Transverse colon (tissue), 4 donors: ENCODE data around the gene TBC1D17.

Experiments
- CTCF ChIP-seq, 5 experiments: fragments of 200-600 bp in 3 of 5; fragments of 450-650 bp in 2 of 5; sonication (generic) in 3 of 5; IDR thresholded peaks; 1 replicate in 2 of 5; 2 replicates in 3 of 5; pipeline ENCODE4 v1.5.1; 2016 to 2017; ENCODE audit warnings: antibody characterized with exemption in 5 of 5, inconsistent platforms in 3 of 5, mild to moderate bottlenecking in 2 of 5, moderate library complexity in 1 of 5
- POLR2A ChIP-seq: fragments of 450-650 bp; IDR thresholded peaks from one replicate; pipeline ENCODE4 v1.6.1; 2016; ENCODE audit warnings: antibody characterized with exemption, mild to moderate bottlenecking, moderate library complexity
- POLR2AphosphoS5 ChIP-seq, 3 donors: sonication (generic); formaldehyde crosslinking; IDR thresholded peaks; one replicate each; pipeline ENCODE4 v1.6.1; 2016; ENCODE audit warnings: antibody characterized with exemption in 3 of 3

GRCh38 chr19:49843265-49843664, 34.2 kb upstream of the TBC1D17 start:
- TF ChIP-seq POLR2A (no peak), CTCF (IDR thresholded peaks at IDR 0.05) (no peak), POLR2AphosphoS5 (IDR thresholded peaks at IDR 0.05) (no peak)
